Measurements from ENCODE around the gene OSBPL10.

Gene OSBPL10

DNA sequence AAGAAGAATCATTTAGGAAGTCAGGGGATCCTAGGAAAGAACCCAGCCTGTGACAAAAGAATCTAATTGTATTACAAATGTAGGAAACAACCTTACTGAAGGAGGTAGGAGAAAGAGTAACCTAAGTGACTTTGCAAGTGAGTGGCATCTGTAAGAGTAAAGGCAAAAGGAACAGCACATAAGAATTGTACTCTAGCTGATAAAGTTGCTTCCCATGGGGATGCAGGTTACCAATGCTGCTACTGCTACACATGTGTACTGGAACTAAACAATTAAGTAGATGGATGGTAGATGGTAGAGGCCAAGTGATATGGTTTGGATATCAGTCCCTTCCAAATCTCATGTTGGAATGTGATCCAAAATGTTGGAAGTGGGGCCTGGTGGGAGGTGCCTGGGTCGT is 60.8 kb downstream of the OSBPL10 start:
- DNase-seq, result no peak

DNA sequence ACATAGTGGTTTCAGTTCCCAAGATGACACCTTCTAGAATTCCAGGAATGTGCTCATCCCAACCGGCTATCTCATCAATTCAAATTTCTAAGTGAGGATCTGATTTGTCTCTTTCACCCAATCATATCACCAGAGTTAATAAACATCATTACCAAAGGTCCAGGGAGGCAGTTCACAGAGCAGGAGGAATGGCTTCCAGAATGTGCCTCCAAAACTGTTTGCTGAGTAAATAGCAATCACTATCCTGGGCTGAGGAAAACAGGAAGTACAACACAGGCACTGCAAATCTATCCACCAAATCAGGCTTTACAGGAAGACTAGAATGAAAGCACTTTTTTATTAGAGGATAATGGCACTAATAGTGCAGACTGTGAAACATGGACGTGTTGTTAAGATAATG is 61.5 kb downstream of the OSBPL10 start:
- DNase-seq, result no peak

DNA sequence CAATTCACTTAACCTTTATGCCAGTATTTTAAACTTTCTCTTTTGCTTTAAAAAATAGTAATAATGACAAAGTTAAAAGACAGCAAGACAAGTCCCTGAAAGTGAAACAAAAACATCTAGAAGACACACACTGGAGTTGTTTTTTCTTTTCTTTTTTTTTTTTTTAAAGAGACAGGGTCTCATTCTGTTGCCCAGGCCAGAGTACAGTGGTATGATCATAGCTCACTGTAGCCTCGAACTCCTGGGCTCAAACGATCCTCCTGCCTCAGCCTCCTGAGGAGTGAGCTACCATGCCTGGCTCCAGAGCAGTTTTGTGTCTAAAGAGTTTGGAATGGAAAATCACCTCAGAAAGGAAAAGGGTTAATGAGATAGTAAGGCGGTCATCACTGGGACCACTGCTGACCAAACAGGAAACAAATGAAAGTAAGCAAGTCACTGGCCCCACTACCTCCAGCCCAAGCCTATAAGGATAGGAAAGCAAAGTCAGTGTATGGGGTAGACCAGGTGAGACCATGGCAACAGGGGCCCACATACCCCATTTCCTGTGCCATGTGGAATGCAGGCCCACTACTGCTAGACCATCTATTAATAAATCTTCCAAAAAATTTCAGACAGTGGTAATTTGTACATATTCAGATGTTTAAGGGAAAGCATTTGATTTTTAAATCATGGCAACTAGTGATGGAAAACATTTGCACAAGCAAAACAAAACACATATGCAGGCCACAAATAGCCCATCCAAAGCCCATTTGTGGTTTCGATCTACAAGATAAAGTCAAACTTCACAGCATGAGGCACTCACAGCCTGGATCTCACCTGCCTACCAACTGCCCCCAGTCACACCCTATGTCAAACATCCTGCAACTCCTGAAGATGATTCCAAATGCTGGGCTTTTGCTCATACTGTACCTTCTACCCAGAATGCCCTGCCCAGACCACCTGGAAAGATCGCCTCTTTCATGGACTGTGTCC is 62.6 kb downstream of the OSBPL10 start:
- no peak for DNase-seq

DNA sequence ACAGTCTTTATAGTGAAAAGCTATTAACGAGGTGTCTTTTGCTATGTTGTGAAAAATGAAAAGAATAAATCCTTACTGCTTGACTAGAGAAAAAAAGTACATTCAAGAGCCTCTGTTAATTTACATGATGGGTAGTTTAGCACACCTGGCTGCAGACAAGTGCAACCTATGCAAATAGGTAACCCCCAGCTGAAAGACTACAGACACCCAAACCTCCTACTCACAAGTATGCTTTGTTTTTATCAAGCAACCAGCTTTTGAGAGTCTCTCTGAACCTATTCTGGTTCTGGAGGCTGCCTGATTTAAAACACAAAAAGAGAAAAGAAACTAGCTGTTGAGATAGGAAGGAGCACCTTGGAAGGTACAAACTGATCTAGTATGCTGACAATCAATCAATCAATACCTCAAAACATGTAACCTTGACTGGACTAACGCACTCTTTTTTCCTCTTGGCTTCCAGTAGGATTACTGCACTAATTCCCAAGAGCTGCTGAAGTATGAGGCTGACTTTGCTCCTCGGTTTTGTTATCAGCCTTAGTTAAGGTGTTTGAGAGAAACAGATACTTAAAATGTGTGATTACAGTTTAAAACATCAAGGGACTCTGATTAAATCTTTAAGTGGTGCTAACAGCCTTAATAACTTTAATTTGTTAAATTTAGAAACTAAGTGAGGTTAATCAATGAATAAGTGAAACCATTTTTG is 63.6 kb downstream of the OSBPL10 start:
- no peak for DNase-seq

DNA sequence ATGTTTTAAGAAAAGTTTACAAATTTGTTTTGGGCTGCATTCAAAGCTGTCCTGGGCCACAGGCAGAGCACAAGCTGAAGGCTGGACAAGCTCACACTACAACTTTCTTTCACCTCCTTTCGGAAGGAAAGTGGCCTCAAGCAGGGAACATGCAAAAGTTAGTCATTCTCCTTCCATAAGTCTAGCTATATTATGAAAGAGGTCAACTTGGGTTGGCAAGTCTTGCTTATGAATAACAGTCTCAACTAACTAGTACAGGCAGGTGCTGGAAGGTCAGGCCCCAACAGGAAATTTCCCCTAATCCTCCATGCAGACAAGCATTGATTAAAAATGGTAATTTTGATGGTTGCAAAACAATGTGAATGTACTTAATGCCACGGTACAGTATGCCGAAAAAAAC is 69.4 kb downstream of the OSBPL10 start:
- DNase-seq, result no peak

DNA sequence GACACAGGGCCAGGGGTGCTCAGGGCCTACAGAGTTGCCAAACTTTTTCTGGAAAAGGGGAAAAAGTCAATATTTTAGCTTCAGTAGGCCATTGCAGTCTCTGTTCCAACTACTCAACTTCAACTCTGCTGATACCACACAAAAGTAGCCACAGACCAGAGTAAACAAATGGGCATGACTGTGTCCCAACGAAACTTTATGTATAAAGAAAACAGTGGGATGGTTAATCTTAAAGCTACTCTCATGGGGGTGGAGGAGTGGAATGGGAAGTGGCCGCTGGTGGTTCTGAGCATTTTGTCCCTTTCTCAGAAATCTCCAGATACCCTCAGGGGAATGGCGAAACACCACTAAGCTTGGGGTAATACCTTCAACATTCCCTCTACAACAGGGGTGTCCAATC is 69.9 kb downstream of the OSBPL10 start:
- DNase-seq, result no peak

DNA sequence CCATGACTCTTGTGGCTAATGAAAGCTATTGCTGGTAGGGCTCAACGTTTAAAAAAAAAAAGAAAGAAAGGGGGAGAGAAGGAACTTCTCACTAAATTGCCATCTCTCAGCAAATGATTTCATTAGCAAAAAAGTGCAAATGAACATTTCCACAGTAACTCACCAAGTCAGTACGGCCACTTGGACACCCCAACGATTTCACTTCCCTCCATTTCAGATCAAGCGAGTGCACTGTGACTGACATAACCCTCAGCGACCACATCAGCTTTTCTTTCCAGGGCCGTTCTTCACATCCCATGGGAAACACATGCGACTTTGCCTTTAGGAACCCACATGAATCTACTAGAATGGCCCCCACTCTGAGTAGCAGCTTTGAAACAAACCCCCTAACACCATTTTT is 71.6 kb downstream of the OSBPL10 start:
- no peak for DNase-seq

DNA sequence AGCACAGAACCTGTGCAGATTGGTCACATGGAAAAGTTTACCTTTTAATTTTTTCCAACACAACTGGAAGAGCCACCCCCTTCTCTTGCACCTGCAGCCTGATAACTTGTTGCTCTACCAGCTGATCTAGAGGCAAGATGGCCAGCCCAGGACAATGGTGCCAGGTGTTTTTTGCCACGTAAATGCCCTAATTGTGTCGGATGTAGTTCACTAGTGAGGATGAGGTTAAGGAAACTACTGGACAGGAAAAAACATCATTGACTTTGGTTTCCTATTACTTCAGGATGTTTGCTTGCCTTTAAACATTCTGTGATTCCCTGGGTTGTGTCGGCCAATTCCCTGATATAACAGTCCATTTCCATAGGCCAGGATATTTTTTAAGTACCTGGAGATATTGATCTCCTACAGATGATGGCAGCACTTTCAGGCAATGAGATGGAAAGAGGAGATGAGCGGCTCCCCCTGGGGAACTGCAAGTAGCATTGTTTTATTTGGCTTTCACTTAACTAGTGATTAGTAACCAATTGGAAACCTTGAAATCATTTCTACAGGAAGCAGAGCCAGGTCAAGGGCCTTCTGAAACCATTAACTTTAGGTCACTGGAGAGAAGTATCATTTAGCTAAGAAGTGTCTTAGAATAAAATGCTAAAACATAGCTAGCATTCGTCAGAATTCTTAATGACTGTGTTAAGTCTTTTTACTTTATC is 72.5 kb downstream of the OSBPL10 start:
- no peak for DNase-seq

DNA sequence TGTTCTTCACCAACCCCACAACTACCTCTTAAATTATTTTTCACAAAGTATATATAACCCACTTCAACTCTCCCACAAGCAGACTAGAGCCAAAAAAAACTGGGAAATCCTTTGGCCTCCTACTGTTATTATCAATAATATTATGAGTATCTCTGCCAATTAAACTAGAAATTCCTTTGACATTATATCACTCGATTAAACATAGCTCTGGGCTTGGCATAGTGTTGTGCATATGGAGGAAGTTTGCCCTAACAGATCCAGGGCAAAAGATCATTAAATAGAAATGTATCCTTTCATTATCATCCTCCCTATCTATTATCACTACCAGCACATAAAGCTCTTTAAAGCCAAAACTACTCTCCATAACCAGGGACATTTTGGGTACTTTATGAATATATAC is 74.9 kb downstream of the OSBPL10 start:
- no peak for DNase-seq

DNA sequence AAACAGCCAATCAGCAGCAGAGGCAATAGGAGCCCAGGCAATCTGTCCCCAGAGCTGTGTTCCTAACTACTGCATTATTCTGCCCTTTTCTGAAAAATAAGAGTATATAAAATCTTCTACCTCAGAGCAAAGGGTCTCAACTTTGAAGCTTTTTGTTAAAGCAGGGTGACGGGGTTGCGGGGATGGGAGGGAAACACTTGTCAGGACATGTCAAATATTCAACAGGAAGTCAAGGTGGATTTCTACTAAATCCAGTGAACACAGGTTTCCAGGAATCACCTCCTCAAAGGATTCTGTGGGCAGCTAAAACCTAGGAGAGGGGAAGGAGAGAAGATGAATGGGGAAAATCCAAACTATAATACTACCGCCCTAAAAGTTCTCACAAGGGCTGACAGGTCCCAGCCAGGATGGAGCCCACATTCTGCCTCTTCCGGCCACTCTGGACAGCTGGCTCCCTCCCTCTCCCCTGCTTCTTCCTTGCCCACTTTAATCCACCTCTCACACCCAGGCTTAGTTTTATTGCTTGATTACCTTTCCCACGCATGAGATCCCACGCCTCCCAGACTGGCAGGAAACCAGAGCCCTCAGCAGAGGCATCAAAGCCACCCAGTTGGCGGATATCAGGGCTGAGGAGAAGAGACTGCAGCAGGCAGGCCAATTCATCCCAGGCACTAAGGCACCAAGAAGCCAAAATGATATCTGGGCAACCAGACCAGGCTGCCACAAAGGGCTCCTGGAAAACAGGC is 77.2 kb downstream of the OSBPL10 start:
- no peak for DNase-seq

DNA sequence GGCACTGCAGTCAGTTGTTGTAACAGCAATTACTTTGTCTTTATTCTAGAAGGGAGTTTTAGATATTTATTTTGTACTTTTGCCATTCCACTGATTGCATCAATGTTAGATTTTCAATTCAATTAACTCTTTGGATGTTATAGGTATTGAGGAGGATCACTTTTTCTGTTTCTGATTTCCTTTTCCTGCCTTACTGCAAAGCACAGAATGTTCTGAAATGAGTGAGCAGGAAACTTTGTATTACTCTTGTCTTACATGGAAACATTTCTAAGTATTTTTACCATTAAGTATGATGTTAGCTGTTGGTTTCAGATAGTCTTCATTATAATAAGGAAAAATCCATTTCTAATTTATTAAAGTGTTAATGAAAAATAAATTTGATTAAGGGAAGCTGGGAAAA is 80.5 kb downstream of the OSBPL10 start:
- DNase-seq, result no peak

DNA sequence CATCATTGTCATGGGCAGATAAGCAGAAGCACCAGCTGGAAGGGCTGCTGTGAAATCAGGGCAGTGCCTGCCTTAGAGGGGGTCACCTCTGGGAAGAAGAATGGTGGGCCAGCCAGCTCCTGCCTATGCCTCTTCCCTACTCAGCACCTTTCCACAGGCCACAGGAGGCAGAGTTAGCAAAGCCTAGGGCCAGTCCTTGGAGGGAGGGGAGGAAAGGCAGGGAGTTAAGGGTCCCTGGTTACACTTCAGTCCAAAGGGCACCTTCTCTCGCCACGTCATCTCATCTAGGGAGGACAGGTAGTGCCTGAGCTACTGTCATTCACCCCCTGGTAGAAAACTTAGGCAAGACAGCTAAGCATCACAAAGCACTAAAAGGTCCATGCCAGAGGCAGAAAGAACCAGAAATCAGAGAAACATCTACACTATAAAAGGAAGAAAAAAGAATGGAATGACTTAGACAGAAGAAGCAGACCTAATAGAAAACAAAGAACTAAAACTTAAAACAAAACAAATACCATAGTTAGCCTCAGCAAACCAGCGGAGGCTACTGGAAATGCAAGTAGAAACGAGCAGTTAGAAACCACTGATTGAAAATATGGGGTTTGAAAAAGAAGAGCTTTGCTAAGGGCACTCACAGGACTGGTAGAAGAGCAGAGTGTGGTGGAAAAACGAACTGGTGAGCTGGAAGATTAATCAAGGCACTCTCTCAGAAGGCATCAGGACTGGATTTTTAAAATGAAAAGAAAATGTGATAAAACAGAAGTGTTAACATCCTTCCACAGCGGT is 84.2 kb downstream of the OSBPL10 start:
- no peak for DNase-seq

DNA sequence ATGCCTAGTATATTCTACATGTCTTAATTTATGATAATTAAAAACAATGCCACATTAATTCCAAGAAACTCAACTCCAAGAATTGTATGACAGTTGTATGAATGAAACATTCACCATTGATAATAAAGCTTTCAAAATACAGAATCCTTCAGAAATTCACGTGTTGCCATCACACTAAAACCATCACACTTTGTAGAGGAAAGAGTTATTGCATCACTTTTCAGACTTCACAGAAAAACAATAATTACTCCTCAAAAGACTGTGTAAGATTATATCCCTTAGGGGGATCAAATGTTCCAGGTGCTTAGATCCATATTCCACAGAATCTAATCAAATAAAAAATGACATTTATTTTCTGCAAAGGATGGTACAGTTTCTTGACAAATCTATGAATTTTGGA is 85.0 kb downstream of the OSBPL10 start:
- DNase-seq, result no peak

DNA sequence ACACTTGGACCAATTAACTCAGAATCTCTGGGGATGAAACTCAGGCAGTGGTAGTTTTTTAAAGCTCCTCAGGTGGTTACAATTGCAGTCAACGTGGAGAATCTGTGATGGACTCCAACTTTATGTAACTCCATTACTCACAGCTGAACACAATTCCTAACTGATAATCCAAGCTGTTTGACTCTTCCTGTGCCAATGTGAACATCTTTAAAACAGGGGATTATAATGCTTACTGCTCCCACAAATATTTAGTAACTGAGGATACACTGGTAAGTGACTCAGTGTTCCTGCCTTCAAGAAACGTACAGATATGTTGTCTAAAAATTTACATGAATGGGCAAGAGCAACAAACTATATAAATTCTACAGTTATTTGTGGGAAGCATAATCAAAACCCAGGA is 85.6 kb downstream of the OSBPL10 start:
- DNase-seq, result no peak

DNA sequence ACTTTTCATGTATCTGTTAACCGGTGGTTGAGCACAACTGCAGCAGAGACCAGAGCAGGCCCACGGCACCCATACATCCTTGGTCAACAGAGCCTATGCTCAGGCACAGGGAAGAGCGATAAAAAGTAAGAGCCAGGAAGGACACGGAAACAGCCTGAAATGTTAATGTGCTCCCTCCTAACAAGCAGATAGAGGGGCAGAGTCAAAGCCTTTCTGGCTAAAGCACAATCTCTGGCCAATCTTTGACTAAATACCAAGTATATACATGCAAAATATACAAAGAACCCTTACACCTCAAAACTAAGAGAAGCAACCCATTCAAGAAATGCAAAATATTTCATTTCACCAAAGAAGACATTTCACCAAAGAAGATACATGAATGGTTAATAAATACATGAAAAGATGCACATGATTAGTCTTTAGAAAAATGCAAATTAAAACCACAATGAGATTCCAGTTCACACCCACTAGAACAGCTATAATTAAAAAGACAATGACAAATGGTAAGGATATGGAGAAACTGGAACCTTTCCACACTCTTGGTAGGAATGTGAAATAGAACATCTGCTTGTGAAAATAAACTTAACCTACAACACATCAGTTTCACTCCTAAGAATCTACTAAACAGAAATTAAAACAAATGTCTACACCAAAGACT is 88.0 kb downstream of the OSBPL10 start:
- no peak for DNase-seq

DNA sequence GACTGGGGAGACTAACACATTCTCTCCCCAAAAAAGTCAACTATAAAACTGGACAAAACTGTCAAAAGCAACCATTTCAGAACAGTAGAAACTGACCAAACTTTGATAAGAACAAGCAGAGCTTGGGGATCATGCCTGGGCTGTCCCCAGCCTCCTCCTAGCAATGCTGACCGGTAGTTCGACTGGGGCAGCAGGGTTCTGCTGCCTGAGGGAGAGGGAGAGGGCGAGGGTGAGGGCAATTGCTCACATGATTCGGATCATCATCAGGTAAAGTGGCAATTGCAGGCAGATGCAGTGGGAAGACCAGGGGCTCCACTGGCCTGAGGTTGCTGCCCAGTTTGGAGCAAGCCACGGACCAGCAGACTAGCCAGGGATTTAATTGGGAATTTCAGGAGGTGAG is 88.6 kb downstream of the OSBPL10 start:
- DNase-seq, result no peak

DNA sequence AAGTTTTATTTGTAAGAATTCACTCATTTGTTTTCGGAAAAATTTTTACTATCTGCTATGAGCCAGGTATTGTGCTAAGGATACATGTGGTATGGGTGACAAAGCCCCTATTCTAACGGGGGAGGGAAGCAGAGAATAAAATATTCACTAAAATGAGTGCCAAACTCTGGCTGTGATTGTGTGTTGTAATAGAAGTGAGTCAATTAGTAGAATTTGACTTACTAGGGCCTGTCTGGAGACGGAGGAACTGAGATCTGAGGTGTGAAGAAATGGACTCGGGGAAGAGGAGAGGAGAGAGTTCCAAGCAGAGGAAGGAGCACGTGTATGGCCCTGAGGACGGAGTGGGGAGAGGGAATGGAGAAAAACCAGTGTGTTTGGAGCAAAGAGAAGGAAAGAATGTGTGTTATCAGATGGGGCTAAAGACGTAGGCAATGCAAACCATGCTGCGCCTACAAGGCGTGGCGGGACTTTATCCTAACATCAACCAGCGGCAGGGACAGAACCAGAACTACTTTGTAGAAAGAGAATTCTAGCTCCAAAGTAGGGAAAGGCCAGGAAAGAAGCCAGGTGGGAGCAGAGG is 89.1 kb downstream of the OSBPL10 start:
- DNase-seq, result no peak

DNA sequence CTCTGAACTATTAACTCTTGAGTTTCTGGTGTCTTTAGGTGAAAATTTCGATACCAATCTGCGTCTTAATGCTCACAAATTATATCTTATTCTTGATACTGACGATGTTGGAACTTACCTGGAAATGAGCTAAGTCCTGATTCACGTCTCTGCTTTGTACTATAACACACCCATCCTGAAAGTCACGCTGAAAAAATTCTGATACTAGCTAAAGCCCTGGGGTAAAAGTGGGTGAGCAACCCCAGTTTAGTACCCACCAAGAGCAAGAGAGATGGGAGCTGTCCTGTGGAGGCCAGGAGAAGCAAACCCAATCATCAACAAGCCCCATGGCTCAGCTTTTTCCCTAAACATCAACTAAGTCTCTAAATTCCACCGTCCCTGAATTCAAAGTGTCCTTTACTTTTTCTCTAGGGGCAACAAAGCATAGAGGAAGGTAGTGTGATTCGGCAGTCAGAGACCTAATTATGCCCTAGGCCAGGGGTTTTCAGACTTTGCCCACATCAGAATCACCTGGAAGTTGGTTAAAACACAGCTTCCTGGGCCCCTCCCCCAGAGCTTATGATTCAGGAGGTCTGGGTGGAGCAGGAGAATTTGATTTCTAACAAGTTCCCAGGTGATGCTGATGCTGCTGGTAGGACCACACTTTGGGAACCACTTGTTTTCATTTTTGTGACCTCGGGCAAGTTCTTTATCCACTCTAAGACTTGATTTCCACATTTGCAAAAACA is 90.2 kb downstream of the OSBPL10 start:
- no peak for DNase-seq

DNA sequence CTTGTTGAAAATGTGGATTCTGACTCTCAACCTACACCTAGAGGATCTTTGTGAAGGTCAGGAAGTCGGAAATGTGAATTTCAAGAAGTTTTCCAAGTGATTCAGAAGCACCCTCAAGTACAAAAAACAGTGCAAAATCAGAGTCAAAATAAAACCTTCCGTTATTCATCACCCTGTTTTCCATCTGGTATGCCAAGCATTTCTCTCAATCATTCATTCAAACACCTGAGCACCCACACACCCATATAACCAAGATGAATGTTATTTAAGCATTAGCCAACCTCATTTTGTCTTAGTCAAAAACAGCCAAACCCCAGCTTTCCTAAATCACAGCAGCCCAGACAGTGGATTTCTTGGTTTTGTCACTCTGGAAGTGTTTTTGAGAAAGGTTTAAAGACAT is 91.1 kb downstream of the OSBPL10 start:
- no peak for DNase-seq

DNA sequence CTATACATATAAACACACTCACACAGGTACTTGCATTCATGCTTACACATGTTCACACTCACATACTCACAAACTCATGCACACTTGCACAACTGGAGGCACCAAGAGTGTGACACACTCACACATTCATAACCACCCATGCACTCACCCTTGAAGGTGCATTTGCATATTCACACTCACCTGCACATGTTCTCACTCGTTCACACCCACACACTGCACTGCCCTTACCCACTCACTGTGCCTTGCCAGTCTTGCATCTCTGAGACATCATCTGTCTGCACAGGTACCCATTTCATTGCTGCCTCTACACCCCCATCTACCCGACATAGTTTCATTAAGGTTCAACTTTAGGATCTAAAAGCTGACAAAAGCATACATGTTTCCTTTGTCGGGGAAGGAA is 95.8 kb downstream of the OSBPL10 start:
- no peak for DNase-seq
